Activated B cell treated with CpG ODN at 0.5 μM for 24 hours (primary cell): ENCODE results near the gene COX18. TPM values are rescaled to one million over a fixed set of nuclear protein-coding genes. Genes with fewer than 3 reads are reported as not detected.

Experiments used
- ATAC-seq: fragments of 200-7000 bp; cut with Tn5 transposase; one replicate; pipeline ENCODE4 v1.10.0; 2021; ENCODE audit warnings: low read depth, mild to moderate bottlenecking, moderate library complexity
- CTCF ChIA-PET: fragments of 350-600 bp; sonication (Branson Sonifier 250); formaldehyde crosslinking; loops from one replicate; lab custom pipeline; 2021; ENCODE audit warnings: antibody characterized with exemption; lab: Charles Lee
- POLR2A ChIA-PET: fragments of 350-600 bp; sonication (Branson Sonifier 250); formaldehyde crosslinking; loops from one replicate; lab custom pipeline; 2021; ENCODE audit warnings: antibody characterized with exemption; lab: Charles Lee
- DNase-seq: peaks from one replicate; pipeline ENCODE4 v3.0.0; 2022
- H3K27ac Mint-ChIP-seq: one replicate; pipeline ENCODE4 v1.8.0; 2020; ENCODE audit warnings: mixed read lengths
- H3K27me3 Mint-ChIP-seq: one replicate; pipeline ENCODE4 v1.8.0; 2021; ENCODE audit warnings: mixed read lengths
- H3K36me3 Mint-ChIP-seq: one replicate; pipeline ENCODE4 v1.8.0; 2021; ENCODE audit warnings: low read depth, mixed read lengths
- H3K4me1 Mint-ChIP-seq: one replicate; pipeline ENCODE4 v1.8.0; 2021; ENCODE audit warnings: mixed read lengths
- H3K4me3 Mint-ChIP-seq: one replicate; pipeline ENCODE4 v1.8.0; 2020; ENCODE audit warnings: mild to moderate bottlenecking, mixed read lengths
- H3K9me3 Mint-ChIP-seq: one replicate; pipeline ENCODE4 v1.8.0; 2020; ENCODE audit warnings: mixed read lengths
- CTCF ChIP-seq: fragments of 200-600 bp; IDR thresholded peaks from one replicate; pipeline ENCODE4 v1.8.0; 2022; ENCODE audit warnings: antibody characterized with exemption, mild to moderate bottlenecking
- intact Hi-C: fragments of 100-400 bp; cut with micrococcal nuclease; formaldehyde crosslinking; loops from one replicate; pipeline ENCODE4 v1.15.1; 2024
- total RNA-seq: library from RNA; stranded (reverse); gene quantifications from 2 replicates; pipeline ENCODE4 v1.2.3, GENCODE V29; 2022

The COX18 gene
- total RNA-seq, 1 donor from 2014 or later, result 12.2 TPM

- ChIA-PET CTCF (no interaction called here), POLR2A (interaction anchor here (0.5 to 5.7 kb wide), 2 partner anchors 26 to 190 kb away, joined by 3 to 69 read pairs; partner anchors contain the start of gene ANKRD17)
- no peak for TF ChIP-seq CTCF
- ATAC-seq, result no peak
- intact Hi-C loops, result loop anchor here (1.0 to 5.0 kb wide), 6 partner anchors 155 to 1376 kb away; partner anchors contain the start of genes AREG and MTHFD2L
- peak overlapping the region; percentile 97 for H3K27ac Mint-ChIP-seq
- H3K4me3 Mint-ChIP-seq, result peak overlapping the region; percentile 89
- peaks cover 38% of the 10 kb centered on the region for H3K4me1 Mint-ChIP-seq
- no peaks in the 10 kb centered on the region for H3K27me3 Mint-ChIP-seq
- no peaks in the 10 kb centered on the region for H3K9me3 Mint-ChIP-seq
- DNase-seq, result no peak
- peaks cover 36% of the 10 kb centered on the region for H3K36me3 Mint-ChIP-seq
These were observed 802 bp downstream of the COX18 start for GRCh38 chr4:73068491-73069337.

GRCh38 chr4:73067971-73068394 lies 1.5 kb downstream of the COX18 start:
- DNase-seq, result no peak

GRCh38 chr4:73066928-73067327 lies 2.6 kb downstream of the COX18 start:
- CTCF ChIA-PET, result no interaction called here
- peaks cover 45% of the 10 kb centered on the region for H3K36me3 Mint-ChIP-seq
- POLR2A ChIA-PET, result interaction anchor here (5.7 kb wide), 1 partner anchor 192 kb away, joined by 69 read pairs; the partner anchor contains the start of gene ANKRD17
- ATAC-seq (no peak), DNase-seq (no peak)
- H3K27me3 Mint-ChIP-seq, result no peaks in the 10 kb centered on the region
- TF ChIP-seq CTCF, result no peak
- intact Hi-C loops, result loop anchor here (5.0 kb wide), 2 partner anchors 955 to 1090 kb away; partner anchors contain the start of gene MTHFD2L
- H3K9me3 Mint-ChIP-seq, result no peaks in the 10 kb centered on the region
- no peak overlapping the region for H3K4me3 Mint-ChIP-seq
- H3K4me1 Mint-ChIP-seq, result peaks cover 38% of the 10 kb centered on the region
- peak overlapping the region; percentile 78 for H3K27ac Mint-ChIP-seq

More at GRCh38 chr4:73067971-73068394, 1.5 kb downstream of the COX18 start:
- Mint-ChIP-seq H3K36me3 (peaks cover 36% of the 10 kb centered on the region), H3K4me1 (peaks cover 38% of the 10 kb centered on the region), H3K9me3 (no peaks in the 10 kb centered on the region), H3K27ac (peak overlapping the region; percentile 97), H3K27me3 (no peaks in the 10 kb centered on the region), H3K4me3 (peak overlapping the region; percentile 89)
- ChIA-PET CTCF (no interaction called here), POLR2A (interaction anchor here (0.6 to 5.7 kb wide), 2 partner anchors 191 to 204 kb away, joined by 8 to 69 read pairs; partner anchors contain the start of gene ANKRD17)
- no peak for TF ChIP-seq CTCF
- ATAC-seq, result no peak
- intact Hi-C loops, result loop anchor here (2.0 to 5.0 kb wide), 3 partner anchors 956 to 1377 kb away; partner anchors contain the start of genes AREG and MTHFD2L

GRCh38 chr4:73066445-73066844 lies 3.1 kb downstream of the COX18 start:
- DNase-seq (no peak), ATAC-seq (no peak)
- no peak overlapping the region for H3K4me3 Mint-ChIP-seq
- ChIA-PET CTCF (no interaction called here), POLR2A (interaction anchor here (5.7 kb wide), 1 partner anchor 192 kb away, joined by 69 read pairs; the partner anchor contains the start of gene ANKRD17)
- no peaks in the 10 kb centered on the region for H3K9me3 Mint-ChIP-seq
- H3K27ac Mint-ChIP-seq, result peak overlapping the region; percentile 56
- H3K4me1 Mint-ChIP-seq, result peaks cover 38% of the 10 kb centered on the region
- H3K27me3 Mint-ChIP-seq, result no peaks in the 10 kb centered on the region
- no peak for TF ChIP-seq CTCF
- H3K36me3 Mint-ChIP-seq, result peaks cover 50% of the 10 kb centered on the region
- intact Hi-C loops, result loop anchor here (5.0 kb wide), 2 partner anchors 954 to 1091 kb away; partner anchors contain the start of gene MTHFD2L

- no peak for DNase-seq
- Mint-ChIP-seq H3K4me3 (no peak overlapping the region), H3K4me1 (peaks cover 32% of the 10 kb centered on the region), H3K9me3 (no peaks in the 10 kb centered on the region), H3K36me3 (peaks cover 63% of the 10 kb centered on the region), H3K27me3 (no peaks in the 10 kb centered on the region), H3K27ac (no peak overlapping the region)
- intact Hi-C loops, result no loop called here
- ChIA-PET POLR2A (no interaction called here), CTCF (no interaction called here)
- no peak for TF ChIP-seq CTCF
- ATAC-seq, result no peak
These were observed 5.0 kb downstream of the COX18 start for GRCh38 chr4:73064536-73064935.
